Measurements from ENCODE around the gene ZNF778.
A peak's percentile ranks its signal among the peaks of the same experiment; 100 is the strongest.
"Not testable (repeated sequence)": the region's sequence is repeated elsewhere in the genome, so short reads cannot be mapped to it uniquely, and the experiment has no call there.

Gene ZNF778

DNA sequence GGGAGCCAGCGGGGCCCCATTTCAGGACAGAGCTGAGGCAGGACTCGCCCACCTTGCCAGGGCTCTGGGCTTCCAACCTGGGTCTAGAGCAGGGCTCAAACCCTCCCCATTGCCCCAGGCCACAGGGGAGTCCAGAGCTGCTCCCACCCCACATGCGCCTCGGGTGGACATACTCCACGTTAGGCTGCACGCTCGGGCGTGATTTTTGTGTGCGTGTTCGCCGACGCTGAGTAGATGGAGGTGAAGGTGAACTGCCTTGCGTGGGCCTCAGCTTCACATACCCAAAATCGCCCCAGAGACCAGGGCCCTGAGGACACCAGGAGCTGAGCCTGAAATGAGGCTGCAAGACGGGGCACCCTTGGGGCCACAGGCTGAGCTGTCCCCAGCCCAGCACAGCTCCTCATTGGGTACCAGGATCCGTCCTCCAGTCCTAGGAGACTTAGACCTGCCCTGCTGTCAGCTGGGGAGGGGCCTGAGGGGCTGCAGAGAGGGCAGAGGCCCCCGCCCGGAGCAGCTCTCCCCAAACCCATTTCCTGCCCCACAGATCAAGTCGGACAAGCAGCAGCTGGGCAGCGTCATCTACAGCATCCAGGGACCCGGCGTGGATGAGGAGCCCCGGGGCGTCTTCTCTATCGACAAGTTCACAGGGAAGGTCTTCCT is 37.7 kb upstream of the ZNF778 start:
- DNase-seq (ENCODE audit: low read depth in 3 of 3) = no peak

DNA sequence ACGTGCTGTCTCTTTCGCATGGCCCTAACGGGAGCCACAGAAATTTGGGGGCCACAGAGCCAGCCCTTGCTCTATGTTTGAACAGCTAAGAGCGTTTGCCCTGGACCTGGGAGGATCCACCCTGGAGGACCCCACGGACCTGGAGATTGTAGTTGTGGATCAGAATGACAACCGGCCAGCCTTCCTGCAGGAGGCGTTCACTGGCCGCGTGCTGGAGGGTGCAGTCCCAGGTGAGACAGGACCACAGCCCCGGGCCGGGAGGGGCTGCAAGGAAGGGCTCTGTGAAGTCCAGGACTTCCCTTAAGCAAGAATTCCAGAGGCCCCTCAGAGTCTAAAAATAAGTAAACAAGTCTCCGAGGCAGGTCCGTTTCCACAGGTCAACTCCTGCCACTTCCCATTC is 34.0 kb upstream of the ZNF778 start:
- DNase-seq (ENCODE audit: low read depth in 3 of 3) = no peak

DNA sequence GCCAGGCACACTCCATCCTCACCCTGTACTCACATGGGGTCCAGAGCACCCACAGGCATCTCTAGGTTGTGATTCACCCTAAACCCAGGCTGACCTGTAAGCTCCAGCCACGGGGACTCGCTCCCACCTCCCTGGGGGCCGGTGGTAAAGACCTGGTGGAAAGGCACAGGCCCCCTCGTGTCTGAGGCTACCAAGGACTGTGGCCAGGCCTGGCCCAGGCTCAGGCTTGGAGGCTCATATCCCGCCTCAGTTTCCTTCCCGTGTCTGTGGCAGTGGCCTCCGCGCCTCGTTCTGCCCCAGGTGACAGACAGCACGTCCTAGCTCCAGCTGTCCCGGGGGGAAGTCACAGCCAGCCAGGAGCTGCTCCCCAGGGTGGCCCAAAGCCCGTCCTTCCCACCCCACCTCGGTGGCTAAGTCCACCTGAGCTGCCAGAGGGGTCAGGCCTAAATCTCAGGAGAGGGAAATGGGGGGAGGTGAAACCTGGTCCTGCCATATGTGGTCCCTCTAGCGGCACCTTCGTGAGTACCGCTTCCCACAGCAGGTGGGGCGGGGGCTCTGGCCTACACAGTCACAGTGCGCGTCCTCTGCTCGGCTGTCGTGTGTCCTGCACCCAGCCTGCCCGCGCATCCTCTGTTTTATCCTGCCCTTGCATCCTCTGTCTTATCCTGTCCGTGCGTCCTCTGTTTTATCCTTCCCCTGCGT is 33.4 kb upstream of the ZNF778 start:
- no peak for DNase-seq (ENCODE audit: low read depth in 3 of 3)

DNA sequence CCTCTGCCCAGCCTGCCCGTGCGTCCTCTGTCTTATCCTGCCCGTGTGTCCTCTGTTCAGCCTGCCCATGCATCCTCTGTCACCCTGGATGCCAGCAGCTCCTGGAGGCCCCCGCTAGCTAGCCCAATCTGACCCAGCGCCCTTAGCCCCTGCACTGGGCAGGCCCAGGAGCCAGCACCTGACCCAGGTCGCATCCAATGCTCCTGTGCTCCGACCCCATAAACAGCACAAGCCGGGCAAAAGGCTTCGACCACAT is 32.9 kb upstream of the ZNF778 start:
- DNase-seq (ENCODE audit: low read depth in 3 of 3) = no peak

DNA sequence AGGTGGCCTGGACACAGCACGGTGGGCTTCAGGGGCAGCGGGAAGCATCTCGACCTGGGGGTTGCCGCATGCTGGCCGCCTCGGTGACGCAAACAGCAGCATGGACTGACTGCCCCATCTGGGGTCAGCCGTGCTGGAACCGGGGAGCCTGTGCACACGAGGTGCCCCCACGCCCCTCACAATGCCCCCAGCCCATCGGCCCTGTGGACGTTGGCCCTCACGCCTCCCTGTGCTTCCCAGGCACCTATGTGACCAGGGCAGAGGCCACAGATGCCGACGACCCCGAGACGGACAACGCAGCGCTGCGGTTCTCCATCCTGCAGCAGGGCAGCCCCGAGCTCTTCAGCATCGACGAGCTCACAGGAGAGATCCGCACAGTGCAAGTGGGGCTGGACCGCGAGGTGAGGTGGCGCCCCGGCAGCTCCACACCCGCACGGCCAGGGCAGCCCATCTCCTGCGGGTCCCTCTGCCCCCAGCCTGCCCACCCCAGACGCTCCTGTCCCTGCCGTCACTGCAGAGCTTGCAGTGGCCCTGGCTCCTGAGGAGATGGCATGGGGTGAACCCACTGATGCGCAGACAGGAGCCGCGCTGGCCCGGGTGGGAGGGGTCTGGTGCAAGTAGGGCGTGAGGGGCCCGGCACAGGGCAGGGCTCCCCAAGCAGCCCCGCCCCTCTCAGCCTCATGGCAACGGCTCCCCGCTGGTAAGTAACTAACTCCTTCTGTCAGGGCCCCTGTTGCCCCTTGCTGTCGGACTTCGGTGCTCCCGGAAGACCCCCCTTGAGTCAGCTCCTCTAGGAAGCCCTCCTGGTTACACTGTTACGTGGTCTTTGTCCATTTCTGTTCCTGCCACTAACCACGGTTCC is 32.3 kb upstream of the ZNF778 start:
- DNase-seq (ENCODE audit: low read depth in 3 of 3) = no peak

DNA sequence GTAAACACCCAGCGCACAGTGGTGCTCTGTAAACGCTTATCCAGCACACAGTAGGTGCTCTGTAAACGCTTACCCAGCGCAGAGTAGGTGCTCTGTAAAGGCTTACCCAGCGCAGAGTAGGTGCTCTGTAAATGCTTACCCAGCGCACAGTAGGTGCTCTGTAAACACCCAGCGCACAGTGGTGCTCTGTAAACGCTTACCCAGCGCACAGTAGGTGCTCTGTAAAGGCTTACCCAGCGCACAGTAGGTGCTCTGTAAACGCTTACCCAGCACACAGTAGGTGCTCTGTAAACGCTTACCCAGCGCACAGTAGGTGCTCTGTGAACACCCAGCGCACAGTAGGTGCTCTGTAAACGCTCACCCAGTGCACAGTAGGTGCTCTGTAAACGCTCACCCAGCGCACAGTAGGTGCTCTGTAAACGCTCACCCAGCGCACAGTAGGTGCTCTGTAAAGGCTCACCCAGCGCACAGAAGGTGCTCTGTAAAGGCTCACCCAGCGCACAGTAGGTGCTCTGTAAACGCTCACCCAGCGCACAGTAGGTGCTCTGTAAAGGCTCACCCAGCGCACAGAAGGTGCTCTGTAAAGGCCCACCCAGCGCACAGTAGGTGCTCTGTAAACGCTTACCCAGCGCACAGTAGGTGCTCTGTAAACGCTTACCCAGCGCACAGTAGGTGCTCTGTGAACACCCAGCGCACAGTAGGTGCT is 31.5 kb upstream of the ZNF778 start:
- not testable (repeated sequence) for DNase-seq (ENCODE audit: low read depth in 3 of 3)

DNA sequence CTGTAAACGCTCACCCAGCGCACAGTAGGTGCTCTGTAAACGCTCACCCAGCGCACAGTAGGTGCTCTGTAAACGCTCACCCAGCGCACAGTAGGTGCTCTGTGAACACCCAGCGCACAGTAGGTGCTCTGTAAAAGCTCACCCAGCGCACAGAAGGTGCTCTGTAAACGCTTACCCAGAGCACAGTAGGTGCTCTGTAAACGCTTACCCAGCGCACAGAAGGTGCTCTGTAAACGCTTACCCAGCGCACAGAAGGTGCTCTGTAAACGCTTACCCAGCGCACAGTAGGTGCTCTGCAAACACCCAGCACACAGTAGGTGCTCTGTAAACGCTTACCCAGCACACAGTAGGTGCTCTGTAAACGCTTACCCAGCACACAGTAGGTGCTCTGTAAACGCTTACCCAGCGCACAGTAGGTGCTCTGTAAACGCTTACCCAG is 30.9 kb upstream of the ZNF778 start:
- DNase-seq (ENCODE audit: low read depth in 3 of 3) = not testable (repeated sequence)

DNA sequence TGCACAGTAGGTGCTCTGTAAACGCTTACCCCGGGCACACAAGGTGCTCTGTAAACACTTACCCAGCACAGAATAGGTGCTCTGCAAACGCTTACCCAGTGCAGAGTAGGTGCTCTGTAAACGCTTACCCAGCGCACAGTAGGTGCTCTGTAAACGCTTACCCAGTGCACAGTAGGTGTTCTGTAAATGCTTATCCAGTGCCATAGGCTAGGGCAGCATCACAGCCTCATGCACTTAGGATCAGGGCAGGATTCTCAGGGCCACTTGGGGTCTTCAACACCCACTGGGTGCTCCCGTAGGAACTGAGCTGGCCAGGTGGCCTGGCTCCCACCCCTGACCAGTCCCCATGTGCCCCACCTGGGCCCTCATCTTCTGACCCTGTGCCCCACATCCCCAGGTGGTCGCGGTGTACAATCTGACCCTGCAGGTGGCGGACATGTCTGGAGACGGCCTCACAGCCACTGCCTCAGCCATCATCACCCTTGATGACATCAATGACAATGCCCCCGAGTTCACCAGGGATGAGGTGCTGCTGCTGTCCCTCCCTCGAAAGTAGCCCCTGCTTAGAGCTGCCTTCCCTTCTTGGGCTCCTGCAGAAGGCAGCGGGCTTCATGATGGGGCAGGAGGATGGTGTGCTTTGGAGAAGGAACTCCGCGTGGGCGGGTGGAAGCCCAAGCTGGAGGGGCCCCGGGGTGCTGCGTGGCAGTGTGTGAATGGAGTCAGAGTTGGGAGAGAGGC is 30.3 kb upstream of the ZNF778 start:
- no peak for DNase-seq (ENCODE audit: low read depth in 3 of 3)

DNA sequence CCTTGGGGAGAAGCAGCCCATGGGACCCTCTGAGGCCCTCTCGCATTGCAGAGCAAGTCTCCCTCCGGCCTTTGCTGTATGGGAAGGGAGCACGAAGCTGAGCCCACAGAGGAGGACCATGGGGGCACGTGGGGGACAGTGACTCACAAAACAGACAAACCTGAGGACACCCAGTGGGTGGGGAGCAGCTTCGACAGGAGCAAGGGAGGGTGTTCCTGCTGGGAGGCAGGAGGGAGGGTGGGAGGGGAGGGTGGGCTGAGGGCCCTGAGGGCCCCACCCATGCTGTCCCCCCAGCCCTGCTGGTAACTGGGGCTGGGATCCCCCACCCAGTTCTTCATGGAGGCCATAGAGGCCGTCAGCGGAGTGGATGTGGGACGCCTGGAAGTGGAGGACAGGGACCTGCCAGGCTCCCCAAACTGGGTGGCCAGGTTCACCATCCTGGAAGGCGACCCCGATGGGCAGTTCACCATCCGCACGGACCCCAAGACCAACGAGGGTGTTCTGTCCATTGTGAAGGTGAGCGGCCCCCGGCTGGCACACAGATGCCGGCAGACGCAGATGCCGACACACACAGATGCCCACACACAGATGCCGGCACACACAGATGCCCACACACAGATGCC is 29.6 kb upstream of the ZNF778 start:
- DNase-seq (ENCODE audit: low read depth in 3 of 3) = no peak

DNA sequence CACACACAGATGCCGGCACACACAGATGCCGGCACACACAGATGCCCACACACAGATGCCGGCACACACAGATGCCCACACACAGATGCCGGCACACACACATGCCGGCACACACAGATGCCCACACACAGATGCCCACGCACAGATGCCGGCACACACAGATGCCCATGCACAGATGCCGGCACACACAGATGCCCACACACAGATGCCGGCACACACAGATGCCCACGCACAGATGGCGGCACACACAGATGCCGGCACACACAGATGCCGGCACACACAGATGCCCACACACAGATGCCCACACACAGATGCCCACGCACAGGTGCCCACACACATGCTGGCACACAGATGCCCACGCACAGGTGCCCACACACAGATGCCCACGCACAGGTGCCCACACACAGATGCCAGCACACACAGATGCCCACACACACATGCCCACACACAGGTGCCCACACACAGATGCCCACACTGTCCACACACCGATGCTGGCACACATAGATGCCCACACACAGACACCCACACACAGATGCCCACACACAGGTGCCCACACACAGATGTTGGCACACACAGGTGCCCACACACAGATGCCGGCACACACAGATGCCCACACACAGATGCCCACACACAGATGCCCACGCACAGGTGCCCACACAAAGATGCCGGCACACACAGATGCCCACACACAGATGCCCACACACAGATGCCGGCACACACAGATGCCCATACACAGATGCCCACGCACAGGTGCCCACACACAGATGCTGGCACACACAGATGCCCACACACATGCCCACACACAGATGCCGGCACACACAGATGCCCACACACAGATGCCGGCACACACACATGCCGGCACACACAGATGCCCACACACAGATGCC is 28.8 kb upstream of the ZNF778 start:
- DNase-seq (ENCODE audit: low read depth in 3 of 3) = not testable (repeated sequence)

DNA sequence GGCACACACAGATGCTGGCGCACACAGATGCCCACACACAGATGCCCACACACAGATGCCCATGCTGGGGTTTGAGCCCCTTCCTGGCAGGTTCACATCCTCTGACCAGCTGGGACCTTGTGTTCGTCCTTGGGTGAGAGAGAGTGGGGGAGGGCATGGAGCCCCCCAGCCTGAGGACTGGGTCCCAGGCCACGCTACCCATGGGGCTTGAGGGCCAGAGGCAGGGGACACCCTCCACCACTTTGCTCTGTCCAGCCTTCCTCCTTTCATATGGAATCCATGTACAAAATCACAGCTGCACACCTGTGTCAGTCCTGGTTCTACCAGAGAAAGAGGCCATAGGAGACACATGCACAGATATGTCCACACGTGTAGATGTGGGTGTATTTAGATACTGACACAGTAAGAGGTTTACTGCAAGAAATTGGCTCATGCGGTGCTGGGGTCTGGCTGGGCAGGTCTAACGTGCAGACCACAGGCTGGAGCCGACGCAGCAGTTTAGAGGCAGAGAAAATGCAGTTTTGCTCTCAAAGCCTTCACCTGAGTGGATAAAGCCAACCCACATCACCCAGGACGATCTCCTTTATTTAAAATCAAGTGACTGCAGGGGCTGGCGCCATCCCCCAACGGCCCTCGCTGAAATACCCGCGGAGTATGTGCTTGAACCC is 28.0 kb upstream of the ZNF778 start:
- DNase-seq (ENCODE audit: low read depth in 3 of 3) = no peak

DNA sequence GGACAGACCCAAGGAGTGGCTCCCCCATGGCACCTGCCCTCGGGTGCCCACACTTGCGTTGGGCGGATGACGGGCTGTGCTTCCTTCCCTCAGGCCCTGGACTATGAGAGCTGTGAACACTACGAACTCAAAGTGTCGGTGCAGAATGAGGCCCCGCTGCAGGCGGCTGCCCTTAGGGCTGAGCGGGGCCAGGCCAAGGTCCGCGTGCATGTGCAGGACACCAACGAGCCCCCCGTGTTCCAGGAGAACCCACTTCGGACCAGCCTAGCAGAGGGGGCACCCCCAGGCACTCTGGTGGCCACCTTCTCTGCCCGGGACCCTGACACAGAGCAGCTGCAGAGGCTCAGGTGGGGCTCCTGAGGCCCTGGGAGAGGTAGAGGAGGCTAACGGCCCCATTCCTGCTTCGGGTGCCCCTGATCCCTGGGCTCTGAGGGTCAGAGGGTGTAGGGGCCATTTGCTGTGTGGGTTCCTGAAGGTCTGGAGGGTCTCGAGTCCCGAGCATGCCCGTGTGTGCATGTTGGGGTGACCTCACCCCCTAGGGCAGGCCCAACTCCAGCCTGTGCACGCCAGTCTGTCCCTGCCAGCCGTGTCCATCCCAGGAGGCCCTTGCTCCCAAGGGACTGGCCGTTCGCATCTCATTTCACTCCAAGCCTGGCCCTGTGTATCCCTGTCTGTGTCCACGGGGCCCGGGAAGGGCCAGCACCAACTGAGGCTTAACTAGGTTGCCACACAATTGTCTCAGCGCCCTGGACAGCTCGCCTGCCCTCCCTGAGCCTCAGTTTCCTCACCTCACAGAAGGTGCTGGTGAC is 27.1 kb upstream of the ZNF778 start:
- DNase-seq (ENCODE audit: low read depth in 3 of 3) = no peak

DNA sequence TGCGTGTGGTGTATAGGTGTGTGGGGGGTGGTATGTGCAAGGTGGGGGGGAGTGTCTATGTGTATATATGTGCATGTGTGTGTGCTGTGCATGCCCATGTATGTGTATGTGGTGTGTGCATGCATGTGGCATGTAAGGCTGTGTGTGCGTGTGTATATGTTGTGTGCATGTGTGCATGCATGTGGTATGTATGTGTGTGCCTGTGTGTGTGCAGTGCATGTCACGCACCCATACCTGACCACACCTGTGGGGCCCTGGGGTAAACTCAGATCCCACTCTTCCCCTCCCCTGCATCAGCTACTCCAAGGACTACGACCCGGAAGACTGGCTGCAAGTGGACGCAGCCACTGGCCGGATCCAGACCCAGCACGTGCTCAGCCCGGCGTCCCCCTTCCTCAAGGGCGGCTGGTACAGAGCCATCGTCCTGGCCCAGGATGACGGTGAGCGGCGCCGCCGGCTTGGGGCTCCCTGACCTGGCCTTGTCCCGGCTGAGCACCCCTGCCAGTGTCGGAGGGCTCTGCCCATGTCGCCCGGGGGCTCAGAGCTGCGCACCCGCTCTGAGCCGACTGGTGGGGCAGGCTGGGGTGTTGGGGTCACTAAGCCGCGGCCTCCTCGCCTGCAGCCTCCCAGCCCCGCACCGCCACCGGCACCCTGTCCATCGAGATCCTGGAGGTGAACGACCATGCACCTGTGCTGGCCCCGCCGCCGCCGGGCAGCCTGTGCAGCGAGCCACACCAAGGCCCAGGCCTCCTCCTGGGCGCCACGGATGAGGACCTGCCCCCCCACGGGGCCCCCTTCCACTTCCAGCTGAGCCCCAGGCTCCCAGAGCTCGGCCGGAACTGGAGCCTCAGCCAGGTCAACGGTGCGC is 26.2 kb upstream of the ZNF778 start:
- DNase-seq (ENCODE audit: low read depth in 3 of 3) = no peak

DNA sequence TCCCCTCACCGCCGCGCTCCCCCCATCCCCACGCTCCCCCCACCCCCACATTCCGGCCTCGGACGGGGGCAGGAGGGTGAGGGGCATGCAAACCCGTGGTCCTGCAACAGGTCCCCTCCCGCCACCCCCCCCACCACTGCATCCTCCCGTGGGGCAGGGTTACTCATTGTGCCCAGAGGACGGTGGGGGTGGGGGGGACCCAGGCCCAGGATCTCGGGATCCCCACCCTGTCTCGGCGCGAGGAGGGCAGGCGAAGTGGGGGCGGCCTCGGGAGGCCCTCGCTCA is 25.7 kb upstream of the ZNF778 start:
- DNase-seq (ENCODE audit: low read depth in 3 of 3) = no peak

DNA sequence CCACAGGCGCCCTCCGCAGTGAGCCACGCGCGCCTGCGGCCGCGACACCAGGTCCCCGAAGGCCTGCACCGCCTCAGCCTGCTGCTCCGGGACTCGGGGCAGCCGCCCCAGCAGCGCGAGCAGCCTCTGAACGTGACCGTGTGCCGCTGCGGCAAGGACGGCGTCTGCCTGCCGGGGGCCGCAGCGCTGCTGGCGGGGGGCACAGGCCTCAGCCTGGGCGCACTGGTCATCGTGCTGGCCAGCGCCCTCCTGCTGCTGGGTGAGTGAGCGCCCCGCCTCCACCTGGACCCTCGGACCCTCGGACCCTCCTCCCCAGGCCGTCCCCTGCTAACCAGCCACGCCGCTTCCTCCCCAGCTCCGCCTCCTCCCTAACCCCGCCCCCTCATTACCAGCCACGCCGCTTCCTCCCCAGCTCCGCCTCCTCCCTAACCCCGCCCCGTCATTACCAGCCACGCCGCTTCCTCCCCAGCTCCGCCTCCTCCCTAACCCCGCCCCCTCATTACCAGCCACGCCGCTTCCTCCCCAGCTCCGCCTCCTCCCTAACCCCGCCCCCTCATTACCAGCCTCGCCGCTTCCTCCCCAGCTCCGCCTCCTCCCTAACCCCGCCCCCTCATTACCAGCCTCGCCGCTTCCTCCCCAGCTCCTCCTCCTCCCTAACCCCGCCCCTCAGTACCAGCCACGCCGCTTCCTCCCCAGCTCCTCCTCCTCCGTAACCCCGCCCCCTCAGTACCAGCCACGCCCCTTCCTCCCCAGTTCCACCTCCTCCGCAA is 25.1 kb upstream of the ZNF778 start:
- peak in 2 of 3 experiments; percentile 44 to 63 for DNase-seq (ENCODE audit: low read depth in 3 of 3)

DNA sequence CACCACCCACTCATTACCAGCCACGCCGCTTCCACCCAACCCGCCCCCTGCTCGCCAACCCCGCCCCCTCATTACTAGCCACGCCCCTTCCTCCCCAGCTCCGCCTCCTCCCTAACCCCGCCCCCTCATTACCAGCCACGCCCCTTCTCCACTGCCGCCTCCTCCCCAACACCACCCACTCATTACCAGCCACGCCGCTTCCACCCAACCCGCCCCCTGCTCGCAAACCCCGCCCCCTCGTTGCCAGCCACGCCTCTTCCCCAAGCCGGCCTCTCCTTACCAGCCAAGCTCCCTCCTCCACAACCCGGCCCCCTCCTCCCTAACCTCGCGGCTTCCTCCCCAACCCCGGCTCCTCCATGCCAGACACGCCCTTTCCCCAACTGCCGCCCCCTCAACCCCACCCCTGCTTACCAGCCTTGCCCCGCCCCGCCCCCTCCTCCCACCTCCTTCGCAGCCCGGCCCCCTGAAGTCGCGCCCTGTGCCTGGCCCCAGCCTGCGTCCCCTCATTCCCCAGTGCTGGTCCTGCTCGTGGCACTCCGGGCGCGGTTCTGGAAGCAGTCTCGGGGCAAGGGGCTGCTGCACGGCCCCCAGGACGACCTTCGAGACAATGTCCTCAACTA is 24.4 kb upstream of the ZNF778 start:
- peak; percentile 42 to 56 (median 52) for DNase-seq (ENCODE audit: low read depth in 3 of 3)

All from stimulated activated CD4-positive, alpha-beta T cell treated with anti-CD3 and anti-CD28 coated beads, TNF-alpha, amount 100 ng/mL, for 4 hours (primary cell).